ENCODE results near the gene SPEM3.
A peak's percentile ranks its signal among the peaks of the same experiment; 100 is the strongest.
"Not testable (repeated sequence)": the region's sequence is repeated elsewhere in the genome, so short reads cannot be mapped to it uniquely, and the experiment has no call there.

The SPEM3 gene

GRCh38 chr17:7479213-7480088 lies 50.8 kb downstream of the SPEM3 start, which contains the start of gene ZBTB4:
TSS of gene ZBTB4 (minus strand) at chr17:7479631. CDS start at chr17:7466801, 12,830 bp downstream.
- no peak for DNase-seq (ENCODE audit: low read depth in 1 of 2, low spot score in 1 of 2)
- H3K4me3 ChIP-seq (replicated peaks; ENCODE audit: insufficient read depth, low read length), result peak within 1 kb of the TSS; percentile 43
- H3K27ac ChIP-seq (replicated peaks), result no peak within 1 kb of the TSS
- TF ChIP-seq SPI1 (IDR thresholded peaks at IDR 0.05; ENCODE audit: borderline replicate concordance, low read depth) (no peak), GABPA (IDR thresholded peaks at IDR 0.05; ENCODE audit: low read depth) (no peak), POLR2AphosphoS5 (IDR thresholded peaks at IDR 0.05; ENCODE audit: low read depth) (no peak), REST (IDR thresholded peaks at IDR 0.05; ENCODE audit: insufficient replicate concordance, low read depth) (no peak)
- TF ChIP-seq, protein P1, sequence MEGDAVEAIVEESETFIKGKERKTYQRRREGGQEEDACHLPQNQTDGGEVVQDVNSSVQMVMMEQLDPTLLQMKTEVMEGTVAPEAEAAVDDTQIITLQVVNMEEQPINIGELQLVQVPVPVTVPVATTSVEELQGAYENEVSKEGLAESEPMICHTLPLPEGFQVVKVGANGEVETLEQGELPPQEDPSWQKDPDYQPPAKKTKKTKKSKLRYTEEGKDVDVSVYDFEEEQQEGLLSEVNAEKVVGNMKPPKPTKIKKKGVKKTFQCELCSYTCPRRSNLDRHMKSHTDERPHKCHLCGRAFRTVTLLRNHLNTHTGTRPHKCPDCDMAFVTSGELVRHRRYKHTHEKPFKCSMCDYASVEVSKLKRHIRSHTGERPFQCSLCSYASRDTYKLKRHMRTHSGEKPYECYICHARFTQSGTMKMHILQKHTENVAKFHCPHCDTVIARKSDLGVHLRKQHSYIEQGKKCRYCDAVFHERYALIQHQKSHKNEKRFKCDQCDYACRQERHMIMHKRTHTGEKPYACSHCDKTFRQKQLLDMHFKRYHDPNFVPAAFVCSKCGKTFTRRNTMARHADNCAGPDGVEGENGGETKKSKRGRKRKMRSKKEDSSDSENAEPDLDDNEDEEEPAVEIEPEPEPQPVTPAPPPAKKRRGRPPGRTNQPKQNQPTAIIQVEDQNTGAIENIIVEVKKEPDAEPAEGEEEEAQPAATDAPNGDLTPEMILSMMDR (IDR thresholded peaks at IDR 0.05; ENCODE audit: insufficient read depth, low read length), result no peak
- no peaks in the 10 kb centered on the region for H3K27me3 ChIP-seq (ENCODE audit: insufficient read depth, poor library complexity, severe bottlenecking)

GRCh38 chr17:7480089-7480384 lies 51.4 kb downstream of the SPEM3 start:
- Histone ChIP-seq H3K27me3 (ENCODE audit: insufficient read depth, poor library complexity, severe bottlenecking) (no peaks in the 10 kb centered on the region), H3K4me3 (replicated peaks; ENCODE audit: insufficient read depth, low read length) (no peak overlapping the region), H3K27ac (replicated peaks) (no peak overlapping the region)
- no peak for DNase-seq (ENCODE audit: low read depth in 1 of 2, low spot score in 1 of 2)
- no peak for TF ChIP-seq POLR2AphosphoS5 (IDR thresholded peaks at IDR 0.05; ENCODE audit: low read depth)
- TF ChIP-seq, protein P1 (IDR thresholded peaks at IDR 0.05; ENCODE audit: insufficient read depth, low read length), result no peak

GRCh38 chr17:7481275-7481674 lies 52.6 kb downstream of the SPEM3 start, which contains the start of gene SLC35G6:
TSS of gene SLC35G6 (plus strand) at chr17:7481446. CDS start at chr17:7481517, 71 bp downstream.
- not testable (repeated sequence) for H3K4me3 ChIP-seq (replicated peaks; ENCODE audit: insufficient read depth, low read length); H3K27ac ChIP-seq (replicated peaks); H3K27me3 ChIP-seq (ENCODE audit: insufficient read depth, poor library complexity, severe bottlenecking); DNase-seq (ENCODE audit: low read depth in 1 of 2, low spot score in 1 of 2)

DNA sequence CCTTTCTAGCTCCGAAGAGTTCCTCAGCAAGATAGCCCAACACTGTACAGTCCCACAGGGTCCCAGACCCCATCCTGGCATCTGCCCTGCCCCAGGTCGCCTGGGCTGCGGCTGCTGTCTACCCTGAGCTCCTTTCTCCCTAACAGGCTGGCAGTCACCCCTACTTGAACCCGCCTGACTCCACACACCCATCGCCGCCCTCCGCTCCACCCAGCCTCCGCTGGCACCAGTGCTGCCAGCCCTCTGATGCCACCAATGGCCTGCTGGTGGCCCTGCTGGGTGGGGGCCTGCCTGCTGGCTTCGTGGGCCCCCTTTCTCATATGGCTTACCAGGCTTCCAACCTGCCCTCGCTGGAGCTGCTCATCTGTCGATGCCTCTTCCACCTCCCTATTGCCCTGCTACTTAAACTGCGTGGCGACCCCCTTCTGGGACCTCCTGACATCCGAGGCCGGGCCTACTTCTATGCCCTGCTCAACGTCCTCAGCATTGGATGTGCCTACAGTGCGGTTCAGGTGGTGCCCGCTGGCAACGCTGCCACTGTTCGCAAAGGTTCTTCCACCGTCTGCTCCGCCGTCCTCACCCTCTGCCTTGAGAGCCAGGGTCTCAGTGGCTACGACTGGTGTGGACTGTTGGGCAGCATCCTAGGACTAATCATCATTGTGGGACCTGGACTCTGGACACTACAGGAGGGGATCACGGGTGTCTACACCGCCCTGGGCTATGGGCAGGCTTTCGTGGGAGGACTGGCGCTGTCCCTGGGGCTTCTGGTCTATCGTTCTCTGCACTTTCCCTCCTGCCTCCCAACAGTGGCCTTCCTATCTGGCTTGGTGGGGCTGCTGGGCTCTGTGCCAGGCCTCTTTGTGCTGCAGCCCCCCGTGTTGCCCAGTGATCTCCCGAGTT lies 53.4 kb downstream of the SPEM3 start:
- not testable (repeated sequence) for H3K27ac ChIP-seq (replicated peaks); H3K4me3 ChIP-seq (replicated peaks; ENCODE audit: insufficient read depth, low read length); DNase-seq (ENCODE audit: low read depth in 1 of 2, low spot score in 1 of 2); H3K27me3 ChIP-seq (ENCODE audit: insufficient read depth, poor library complexity, severe bottlenecking)
